Stimulated activated CD4-positive, alpha-beta T cell treated with anti-CD3 and anti-CD28 coated beads, Interleukin-2, amount 100 ng/mL, for 24 hours (primary cell): ENCODE data around the gene PIK3CG.
"Not testable (repeated sequence)": the region's sequence is repeated elsewhere in the genome, so short reads cannot be mapped to it uniquely, and the experiment has no call there.

Source experiments
- DNase-seq, 2 donors: peaks; one replicate each; pipeline ENCODE4 v3.0.0-alpha.2; 2020

PIK3CG gene

DNA sequence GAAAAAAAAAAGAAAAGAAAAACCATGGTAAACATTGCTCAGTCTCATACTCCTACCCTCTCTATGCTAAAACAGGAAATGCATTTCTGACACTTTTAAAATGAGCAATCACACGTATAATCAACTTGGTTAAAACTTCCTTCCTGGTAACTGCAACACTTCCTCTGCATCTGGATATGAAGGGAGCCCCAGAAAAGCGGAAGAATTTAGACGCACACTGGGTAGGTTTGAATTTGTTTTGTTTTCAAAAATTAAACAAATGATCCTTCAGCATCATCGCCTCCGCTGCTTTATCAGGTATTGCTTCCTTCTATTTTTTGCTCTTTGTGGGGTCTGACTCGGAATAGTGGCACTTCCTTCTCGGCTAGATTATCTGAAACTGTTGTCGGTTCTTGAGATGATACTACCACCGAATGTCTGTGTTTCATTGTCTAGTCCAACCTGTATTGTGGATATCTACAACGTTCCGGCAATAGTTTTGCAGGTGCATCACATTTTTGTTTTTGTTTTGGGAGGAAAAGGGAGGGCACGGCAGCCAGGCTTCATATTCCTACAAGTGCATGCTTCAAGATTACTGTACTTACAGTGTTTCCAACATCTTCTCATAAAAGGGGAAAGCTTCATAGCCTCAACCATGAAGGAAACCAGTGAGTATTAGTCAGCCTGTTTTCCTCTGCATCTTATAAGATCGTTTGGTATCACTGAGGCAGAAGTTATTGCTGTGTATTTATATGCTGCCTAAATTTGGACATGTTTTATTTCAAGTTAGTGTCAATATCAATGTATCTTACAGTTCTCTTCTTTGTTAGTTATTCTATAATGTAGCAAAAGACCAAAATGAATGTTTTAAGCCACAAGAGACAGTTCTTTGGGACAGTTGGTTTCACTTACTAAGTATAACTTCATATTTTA lies at the start of gene PIK3CG:
TSS of gene PIK3CG (plus strand) at position 153 of the 912 bp plus-strand sequence. CDS start 2,280 bp downstream, outside the sequence.
- DNase-seq: peak in 1 of 2 donors; percentile 28

GRCh38 chr7:106817098-106817497 lies 48.0 kb upstream of the PIK3CG start:
- DNase-seq: no peak

GRCh38 chr7:106818736-106819135 lies 46.3 kb upstream of the PIK3CG start:
- no peak for DNase-seq

- DNase-seq: no peak
Measured at GRCh38 chr7:106819546-106819945, 45.5 kb upstream of the PIK3CG start.

DNA sequence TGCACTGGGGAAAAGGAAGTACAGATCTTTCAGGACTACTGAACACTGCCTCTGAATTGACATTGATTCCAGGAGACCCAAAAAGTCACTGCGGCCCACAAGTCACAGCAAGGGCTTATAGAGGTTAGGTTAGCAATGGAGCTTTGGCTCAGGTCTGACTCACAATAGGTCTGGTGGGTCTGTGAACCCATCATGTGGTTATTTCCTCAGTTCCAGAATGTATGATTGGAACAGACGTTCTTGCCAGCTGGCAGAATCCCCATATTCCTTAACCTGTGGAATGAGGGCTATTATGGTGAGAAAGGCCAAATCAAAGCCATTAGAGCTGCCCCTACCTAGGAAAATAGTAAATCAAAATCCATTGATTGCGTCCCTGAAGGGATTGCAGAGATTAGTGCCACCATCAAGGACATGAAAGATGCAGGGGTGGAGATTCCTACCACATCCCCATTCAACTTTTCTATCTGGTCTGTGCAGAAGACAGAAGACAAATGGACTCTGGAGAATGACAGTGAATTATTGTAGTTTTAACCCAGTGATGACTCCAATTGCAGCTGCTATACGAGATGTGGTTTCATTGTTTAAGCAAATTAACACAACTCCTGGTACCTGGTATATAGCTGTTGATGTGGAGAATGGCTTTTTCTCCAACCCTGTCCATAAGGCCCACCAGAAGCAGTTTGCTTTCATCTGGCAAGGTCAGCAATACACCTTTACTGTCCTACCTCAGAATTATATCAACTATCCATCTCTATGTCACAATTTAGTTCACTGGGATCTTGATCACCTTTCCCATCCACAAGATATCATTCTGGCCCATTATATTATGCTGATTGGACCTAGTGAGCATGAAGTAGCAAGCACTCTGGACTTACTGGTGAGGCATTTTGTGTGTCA lies 44.5 kb upstream of the PIK3CG start:
- no peak for DNase-seq

DNA sequence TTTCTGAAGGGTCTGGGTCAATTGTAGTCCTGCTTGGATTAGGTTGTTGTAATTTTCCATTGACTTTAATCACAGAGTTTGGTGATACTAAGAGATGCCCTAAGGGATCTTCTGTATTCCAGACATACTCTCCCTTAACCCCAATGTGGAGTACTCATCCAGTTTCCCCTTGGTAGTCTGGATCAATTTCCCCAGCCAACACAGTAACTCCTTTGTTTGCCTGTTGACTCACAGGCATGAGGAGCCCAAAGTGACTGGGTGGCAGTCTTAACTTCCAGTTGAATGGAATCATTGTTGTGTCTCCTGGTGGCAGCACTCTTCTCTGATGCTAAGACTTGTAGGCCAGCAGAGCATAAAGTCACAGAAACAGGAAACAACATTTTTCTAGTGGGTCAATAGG lies 41.5 kb upstream of the PIK3CG start:
- no peak for DNase-seq

- no peak for DNase-seq
Measured at GRCh38 chr7:106824458-106824857, 40.6 kb upstream of the PIK3CG start.

GRCh38 chr7:106827626-106828025 lies 37.5 kb upstream of the PIK3CG start:
- no peak for DNase-seq

GRCh38 chr7:106829496-106829895 lies 35.6 kb upstream of the PIK3CG start:
- no peak for DNase-seq

DNA sequence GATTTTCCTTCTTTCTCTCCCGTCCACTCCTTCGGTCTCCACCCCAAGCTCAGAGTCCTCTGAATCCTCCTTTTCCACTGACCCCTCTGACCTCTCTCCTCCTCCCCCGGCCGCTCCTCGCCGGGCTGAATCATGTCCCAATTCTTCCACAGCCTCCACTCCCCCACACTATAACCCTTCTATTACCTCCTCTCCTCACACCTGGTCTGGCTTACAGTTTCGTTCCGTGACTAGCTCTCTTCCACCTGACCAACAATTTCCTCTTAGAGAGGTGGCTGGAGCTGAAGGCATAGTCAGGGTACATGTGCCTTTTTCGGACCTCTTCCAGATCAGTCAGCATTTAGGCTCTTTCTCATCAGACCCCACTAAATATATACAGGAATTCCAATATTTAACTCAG lies 34.2 kb upstream of the PIK3CG start:
- not testable (repeated sequence) for DNase-seq

DNA sequence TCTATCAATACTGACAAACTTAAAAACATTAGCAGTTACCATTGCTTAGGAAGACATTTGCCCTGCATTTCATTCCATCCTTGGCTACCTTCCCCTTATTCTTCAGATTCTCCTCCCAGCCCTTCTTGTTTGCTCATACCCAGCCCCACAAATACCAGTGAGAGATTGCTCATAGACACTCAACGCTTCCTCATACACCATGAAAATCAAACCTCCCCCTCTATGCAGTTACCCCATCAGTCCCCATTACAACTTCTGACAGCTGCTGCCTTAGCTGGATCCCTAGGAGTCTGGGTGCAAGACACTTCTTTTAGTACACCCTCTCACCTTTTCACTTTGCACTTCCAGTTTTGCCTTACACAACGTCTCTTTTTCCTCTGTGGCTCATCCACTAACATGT lies 28.3 kb upstream of the PIK3CG start:
- no peak for DNase-seq

DNA sequence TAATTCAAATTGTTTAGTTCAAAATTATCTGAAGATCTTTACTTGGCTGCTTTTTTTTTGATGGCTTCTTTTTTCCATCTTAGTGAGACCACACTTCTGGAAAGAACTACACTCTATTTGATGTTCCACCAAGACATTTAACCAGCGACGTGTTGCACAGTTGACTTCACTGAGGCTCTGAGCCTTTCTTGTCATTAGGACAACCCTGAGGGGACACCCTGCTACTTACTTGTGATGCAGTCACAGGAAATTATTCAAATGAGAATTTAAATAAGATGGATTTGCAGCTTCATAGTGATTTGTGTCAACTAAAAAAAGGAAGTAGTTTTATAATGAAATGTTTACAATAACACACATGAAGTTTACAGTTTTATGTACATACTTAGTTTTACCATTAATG lies 25.6 kb upstream of the PIK3CG start:
- DNase-seq: no peak

DNA sequence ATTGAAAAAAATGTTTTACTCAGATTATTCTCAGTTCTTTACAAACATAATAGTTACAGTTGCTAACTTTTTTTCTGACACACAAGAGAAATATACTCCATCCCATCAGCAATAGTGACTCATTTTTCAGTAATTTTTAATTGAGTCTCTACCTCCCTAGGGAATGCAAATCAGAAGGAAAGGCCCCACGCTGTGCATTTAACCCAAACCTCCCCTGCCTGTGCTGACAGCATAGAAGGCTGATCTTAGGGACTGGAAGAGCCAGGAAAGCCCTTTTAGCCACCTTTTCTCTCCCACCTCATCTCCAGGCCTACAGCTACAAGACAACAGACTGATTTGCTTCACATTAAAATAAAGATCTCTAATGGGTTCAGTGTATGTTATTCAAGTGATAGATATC lies 24.7 kb upstream of the PIK3CG start:
- no peak for DNase-seq

DNA sequence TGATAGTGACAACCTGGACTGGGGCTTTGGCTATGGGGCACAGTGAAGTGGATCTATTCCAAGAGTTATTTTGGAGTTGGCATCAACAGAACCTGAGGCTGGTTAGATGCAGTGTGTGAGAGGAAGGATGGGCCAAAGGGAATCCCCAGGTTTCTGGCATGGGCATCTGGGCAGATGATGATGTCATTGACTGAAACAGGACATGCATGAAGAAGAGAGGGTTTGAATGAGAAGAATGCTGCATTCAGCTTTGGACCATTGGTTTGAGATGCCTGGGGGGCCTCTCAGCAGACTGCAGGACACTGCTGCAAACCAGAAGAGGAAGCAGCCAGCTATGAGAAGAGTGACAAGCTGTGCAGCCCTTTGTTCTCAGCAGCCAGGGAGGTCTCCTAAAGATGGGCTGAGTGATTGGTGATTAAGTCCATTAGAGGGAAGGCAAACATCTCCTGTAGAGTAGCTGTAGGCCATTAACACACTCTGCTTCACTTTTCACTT lies 23.1 kb upstream of the PIK3CG start:
- DNase-seq: no peak

DNA sequence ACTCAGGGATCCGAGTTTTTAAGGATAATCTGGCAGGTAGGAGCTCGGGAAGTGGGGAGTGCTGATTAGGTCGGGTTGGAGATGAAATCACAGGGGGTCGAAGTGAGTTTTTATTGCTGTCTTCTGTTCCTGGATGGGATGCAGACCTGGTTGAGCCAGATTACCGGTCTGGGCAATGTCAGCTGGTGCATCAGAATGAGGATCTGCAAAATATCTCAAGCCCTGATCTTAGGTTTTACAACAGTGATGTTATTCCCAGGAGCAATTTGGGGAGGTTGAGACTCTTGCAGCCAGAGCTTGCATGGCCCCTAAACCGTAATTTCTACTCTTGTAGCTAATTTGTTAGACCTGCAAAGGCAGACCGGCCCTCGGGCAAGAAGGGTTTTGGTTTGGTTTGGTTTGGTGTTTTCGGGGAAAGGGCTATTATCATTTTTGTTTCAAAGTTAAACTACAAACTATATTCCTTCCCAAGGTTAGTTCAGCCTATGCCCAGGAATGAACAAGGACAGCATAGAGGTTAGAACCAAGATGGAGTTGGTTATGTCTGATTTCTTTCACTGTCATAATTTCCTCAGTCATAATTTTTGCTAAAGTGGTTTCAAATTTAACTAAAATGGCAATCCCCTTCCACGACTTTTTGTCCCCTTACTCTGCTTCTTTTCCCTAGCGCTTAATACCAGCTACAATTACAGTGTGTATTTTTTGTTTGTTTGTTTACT lies 20.6 kb upstream of the PIK3CG start:
- no peak for DNase-seq

- DNase-seq: no peak
Measured at GRCh38 chr7:106848049-106848448, 17.0 kb upstream of the PIK3CG start.

DNA sequence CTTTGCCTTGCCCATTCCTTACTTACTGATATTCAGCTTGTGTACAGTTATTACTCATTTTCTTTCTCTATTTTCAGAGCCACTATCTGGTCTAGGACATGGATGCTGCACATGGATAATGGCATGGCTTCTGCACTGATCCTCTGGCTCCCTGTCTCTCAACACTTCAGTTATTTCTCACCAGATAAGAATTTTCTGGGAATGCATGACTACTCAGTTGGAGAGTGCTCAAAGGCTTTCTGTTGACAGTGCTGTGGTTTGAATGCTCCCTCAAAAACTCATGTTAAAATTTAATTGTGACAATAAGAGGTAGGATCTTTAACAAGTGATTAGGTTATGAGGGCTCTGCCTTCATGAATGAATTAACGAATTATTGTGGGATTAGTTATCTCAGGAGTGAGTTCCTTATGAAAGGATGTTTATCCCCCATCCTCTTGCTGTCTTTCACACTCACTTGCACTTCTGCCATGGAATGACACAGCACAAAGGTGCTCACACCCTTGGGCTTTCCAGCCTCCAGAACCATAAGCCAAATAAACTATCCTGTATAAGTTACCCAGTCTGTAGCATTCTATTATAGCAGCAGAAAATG lies 16.1 kb upstream of the PIK3CG start:
- no peak for DNase-seq

- not testable (repeated sequence) for DNase-seq
Measured at GRCh38 chr7:106851632-106852031, 13.4 kb upstream of the PIK3CG start.

- no peak for DNase-seq
Measured at GRCh38 chr7:106853250-106853908, 11.7 kb upstream of the PIK3CG start.

DNA sequence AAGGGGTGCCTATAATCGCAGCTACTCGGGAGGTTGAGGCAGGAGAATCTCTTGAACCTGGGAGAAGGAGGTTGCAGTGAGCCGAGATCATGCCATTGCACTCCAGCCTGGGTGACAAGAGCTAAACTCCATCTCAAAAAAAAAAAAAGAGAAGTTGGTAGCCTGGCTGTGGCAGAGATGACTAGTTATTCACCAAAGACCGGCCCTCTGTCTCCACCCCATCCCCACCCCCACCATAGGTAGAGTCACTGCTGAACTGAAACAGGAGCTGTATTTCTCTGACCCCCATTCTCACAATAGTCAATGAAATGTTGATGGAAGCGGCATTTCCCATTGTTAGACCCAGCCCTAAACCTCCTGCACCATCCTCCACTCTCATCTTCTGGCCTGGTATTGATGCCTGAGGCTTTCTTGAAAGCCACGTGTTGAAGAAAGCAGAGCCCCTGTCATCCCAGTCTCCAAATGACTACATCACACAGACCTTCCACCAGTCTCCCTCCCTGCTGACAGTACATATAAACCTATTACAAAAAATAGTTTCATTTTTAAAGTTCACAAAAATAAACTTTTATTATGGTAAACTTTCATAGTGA lies 9.4 kb upstream of the PIK3CG start:
- DNase-seq: no peak
